AG09319 (cell line): ENCODE measurements around the gene KIF1B.

ENCODE experiments used
- DNase-seq: peaks from one replicate; pipeline ENCODE4 v3.0.0-alpha.2; 2010; ENCODE audit warnings: low read depth; ENCODE audit errors: extremely low read depth
- CTCF ChIP-seq: IDR thresholded peaks from 2 replicates; pipeline ENCODE4 v1.5.1; 2011; ENCODE audit warnings: low read depth, mild to moderate bottlenecking, inconsistent platforms, low read length, moderate library complexity

Gene KIF1B, protein sequence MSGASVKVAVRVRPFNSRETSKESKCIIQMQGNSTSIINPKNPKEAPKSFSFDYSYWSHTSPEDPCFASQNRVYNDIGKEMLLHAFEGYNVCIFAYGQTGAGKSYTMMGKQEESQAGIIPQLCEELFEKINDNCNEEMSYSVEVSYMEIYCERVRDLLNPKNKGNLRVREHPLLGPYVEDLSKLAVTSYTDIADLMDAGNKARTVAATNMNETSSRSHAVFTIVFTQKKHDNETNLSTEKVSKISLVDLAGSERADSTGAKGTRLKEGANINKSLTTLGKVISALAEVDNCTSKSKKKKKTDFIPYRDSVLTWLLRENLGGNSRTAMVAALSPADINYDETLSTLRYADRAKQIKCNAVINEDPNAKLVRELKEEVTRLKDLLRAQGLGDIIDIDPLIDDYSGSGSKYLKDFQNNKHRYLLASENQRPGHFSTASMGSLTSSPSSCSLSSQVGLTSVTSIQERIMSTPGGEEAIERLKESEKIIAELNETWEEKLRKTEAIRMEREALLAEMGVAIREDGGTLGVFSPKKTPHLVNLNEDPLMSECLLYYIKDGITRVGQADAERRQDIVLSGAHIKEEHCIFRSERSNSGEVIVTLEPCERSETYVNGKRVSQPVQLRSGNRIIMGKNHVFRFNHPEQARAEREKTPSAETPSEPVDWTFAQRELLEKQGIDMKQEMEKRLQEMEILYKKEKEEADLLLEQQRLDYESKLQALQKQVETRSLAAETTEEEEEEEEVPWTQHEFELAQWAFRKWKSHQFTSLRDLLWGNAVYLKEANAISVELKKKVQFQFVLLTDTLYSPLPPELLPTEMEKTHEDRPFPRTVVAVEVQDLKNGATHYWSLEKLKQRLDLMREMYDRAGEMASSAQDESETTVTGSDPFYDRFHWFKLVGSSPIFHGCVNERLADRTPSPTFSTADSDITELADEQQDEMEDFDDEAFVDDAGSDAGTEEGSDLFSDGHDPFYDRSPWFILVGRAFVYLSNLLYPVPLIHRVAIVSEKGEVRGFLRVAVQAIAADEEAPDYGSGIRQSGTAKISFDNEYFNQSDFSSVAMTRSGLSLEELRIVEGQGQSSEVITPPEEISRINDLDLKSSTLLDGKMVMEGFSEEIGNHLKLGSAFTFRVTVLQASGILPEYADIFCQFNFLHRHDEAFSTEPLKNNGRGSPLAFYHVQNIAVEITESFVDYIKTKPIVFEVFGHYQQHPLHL (N-terminal part only)

GRCh38 chr1:10209905-10210810 lies at the start of gene KIF1B:
KIF1B (plus strand) TSS chr1:10210570; CDS start chr1:10232329, 21,759 bp downstream.
- DNase-seq, result peak; percentile 98
- peak; percentile 85 for TF ChIP-seq CTCF

DNA sequence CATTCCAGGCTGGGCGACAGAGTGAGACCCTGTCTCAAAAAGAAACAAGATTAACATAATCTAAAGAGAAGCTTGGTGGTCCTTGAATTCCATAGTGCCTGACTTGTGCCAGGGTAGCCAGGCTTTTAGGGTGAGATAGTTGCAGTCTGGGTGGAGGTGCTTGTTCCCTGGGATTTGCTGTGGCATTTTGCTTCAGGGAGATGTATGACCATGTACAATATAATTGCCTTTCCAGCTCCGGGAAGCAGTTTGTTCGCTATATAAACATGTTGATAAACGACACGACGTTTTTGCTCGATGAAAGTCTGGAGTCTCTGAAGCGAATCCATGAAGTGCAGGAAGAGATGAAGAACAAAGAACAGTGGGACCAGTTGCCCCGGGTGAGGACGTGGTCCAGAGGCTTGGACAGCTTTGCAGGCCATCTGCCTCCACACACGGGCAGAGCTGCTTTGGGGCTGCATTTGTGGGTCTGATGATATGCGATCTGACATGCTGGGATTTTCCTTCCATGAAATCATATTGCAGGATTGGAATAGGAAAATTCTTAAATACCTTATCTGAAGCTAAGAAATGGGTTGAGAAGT lies 49.4 kb upstream of the KIF1B start:
- TF ChIP-seq CTCF, result no peak
- DNase-seq, result no peak

DNA sequence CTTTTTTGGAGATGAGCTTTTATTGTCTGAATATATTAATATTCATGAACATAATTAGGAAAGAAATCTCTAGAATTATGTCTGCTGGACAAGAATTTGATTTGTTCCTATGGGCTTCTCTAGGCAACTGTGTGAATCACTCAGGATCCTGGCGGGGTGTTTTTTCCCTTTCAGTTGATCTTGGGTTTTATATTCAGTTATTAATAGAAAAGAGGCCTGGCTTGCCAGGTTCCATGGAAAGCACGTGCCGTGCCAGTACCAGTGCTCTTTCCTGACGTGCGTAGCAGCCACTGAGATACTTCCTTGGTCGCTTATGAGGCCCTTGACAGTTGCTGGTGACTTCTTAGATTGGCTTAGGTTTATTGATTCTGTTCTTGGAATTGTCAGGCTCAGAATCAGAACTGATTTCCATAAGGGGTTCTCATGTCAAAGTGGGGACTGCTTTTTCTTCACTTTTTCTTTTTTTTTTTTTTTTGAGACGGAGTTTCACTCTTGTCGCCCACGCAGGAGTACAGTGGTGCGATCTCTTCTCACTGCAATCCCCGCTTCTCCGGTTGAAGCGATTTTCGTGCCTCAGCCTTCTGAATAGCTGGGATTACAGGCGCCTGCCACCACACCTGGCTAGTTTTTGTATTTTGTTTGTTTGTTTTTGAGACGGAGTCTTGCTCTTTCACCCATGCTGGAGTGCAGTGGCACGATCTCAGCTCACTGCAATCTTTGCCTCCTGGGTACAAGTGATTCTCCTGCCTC lies 48.7 kb upstream of the KIF1B start:
- TF ChIP-seq CTCF, result no peak
- DNase-seq, result no peak

DNA sequence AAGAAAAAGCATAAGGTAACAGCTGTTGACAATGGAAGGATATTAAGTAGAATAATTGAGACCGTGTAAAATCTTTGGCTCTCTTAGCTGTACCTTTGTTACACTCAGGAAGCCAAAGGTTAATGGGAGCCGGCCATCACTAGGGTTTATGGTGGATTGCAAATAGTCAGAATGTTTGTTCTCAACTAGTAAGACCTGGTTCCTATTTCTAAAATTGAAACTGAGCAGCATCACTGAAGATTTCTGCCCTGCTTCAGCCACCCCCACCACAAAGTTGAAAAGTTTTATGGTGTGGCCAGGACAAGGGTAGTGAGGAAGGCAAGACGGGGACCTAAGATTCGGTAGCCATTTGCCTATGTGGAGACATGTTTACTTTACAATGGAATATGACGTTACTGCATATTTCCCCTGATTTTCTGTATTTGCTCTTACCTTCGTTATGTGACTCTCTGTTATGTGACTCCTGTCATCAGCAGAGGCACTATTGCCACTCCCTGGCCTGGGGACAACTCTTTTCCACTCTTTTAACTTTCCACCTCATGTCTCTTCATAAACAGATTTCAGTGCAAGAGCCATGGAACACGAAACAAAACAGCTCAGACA lies 41.4 kb upstream of the KIF1B start:
- DNase-seq, result no peak
- no peak for TF ChIP-seq CTCF

DNA sequence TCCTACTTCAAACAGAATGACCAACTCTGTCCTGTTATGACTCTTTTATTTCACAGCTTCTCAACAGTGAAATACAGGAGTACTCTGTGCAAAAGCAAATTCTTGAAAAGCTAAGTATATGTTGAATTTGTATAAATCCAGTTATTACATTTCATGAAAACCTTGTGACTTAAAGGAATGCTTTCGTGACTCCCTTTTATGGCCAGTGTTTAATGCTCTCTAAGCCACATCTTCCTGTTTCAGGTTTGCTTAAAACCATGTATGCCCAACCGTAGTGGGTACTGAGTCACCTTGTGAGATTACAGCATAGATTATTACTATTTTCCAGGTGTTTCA lies 40.2 kb upstream of the KIF1B start:
- TF ChIP-seq CTCF, result no peak
- no peak for DNase-seq
